Measurements from ENCODE around the gene MIA3. TPM values are rescaled to one million over a fixed set of nuclear protein-coding genes. Genes with fewer than 3 reads are reported as not detected.
"Not testable (repeated sequence)": the region's sequence is repeated elsewhere in the genome, so short reads cannot be mapped to it uniquely, and the experiment has no call there.

The MIA3 gene
- 71.9 TPM for polyA plus RNA-seq (2013, experiment 1 of 2; ENCODE audit: insufficient read length)
- 69.8 TPM for polyA plus RNA-seq (2013, experiment 2 of 2; ENCODE audit: insufficient read length)

DNA sequence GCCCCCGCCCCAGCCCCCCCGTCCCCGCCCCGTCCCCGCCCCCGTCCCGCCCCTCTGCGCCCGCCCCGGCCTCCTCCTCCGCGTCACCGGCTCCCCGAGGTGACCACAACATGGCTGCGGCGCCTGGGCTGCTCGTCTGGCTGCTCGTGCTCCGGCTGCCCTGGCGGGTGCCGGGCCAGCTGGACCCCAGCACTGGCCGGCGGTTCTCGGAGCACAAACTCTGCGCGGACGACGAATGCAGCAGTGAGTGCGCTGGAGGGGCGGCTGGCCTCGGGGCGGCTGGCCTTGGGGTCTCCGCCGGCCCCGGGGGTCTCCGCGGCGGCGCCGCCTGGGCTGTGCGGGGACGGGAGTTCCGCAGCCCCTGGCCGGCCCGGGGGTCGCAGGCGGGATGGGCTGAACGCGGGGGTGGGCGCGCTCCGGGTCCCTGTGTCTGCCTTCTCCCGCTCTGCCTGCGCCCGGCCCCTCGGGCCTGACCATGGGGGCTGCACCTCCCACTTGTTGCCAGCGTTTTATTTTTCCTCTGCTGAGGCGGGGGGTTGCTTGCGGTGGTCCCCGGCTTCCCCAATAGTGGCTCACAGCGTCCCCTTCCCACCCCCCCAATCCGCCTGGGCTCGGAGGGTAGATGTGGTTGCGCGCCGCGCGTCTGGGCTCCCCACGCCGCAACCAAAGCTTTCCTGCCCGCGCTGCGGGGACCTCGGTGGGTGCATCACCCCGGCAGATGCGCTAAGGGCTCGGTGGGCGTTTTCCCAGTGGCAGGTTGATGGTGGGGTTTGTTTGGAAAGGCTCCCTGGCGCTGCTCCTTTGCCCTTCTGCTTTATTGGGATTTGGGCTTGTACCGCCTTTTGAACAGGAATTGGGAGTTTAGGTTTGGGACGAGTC is at the start of gene MIA3:
Gene MIA3 (plus strand): TSS at position 97 of the 879 bp plus-strand sequence. CDS start 14 bp downstream, at position 111.
- no peak for DNase-seq

DNA sequence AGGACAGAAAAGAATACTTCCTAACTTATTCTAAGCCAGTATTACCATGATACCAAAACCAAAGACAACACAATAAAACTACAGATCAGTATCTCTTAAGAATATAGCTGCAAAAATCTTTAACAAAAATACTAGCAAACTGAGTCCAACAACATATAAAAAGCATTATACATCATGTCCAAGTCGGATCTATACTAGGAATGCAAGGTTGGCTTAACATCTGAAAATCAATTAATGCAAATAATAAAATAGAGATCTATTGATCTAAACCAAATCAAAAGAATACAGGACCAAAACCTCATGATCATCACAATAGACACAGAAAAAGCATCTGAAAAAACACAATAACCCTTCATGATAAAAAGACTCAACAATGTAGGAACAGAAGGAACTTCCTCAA is 47.1 kb upstream of the MIA3 start:
- DNase-seq = no peak

DNA sequence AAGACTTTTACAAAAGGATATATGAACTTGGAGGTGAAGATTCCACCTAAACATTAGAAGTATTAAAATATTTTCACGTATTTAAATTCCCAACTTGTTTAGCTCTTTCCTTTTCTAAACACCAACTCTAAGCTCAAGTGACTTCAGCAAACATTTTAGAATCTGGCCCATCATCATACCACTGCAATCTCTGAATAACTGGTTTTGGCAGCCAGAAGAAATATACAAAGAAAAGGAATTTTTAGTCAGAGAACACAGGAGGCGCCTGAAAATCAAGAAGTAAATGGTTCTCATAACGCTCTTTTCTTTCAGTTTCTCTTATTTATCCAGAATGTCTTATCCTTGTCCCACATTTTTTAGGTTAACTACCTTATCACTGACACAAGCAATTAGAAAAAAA is 38.6 kb upstream of the MIA3 start:
- DNase-seq = no peak

DNA sequence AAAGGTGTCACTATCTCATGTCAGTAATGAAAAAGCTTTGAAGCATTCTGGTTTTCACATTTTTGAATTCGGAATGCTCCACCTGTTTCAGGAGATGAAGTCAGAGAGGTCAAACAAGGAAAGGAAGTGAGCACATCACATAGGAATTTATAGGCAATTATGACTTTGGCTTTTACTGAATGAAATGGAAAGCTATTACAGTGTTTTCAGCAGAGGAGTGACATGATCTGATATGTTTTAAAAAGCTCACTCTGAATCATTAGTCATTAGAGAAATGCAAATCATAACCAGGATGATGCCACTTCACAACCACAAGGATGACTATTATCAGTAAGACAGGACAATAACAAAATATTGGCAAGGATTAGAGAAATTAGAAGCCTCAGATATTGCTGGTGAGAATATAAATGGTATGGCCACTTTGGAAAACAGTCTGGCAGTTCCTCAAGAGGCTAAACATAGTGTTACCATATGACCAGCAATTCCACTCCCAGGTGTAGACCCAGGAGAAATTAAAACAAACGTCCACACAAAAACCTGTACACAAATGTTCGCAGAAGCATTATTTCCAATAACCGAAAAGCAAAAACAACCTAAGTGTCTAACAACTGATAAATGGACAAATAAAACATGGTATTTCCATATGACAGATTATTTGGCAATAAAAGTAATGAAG is 35.7 kb upstream of the MIA3 start:
- peak; percentile 25 for DNase-seq

DNA sequence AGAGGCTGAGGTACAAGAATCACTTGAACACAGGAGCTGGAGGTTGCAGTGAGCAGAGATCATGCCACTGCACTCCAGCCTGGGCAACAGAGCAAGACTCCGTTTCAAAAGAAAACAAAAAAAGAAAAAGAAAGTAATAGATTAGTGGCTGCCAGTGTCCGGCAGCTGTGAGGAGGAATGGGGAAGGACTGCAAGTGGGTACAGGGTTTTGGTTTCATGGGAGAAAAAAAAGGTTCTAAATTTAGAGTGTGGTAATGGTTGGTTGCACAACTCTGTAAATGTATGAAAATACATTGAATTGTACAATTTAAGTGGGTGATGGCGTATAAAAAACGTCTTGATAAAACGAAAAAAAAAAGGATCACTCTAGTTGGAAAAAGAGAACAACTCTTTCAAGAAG is 34.8 kb upstream of the MIA3 start:
- DNase-seq = no peak

DNA sequence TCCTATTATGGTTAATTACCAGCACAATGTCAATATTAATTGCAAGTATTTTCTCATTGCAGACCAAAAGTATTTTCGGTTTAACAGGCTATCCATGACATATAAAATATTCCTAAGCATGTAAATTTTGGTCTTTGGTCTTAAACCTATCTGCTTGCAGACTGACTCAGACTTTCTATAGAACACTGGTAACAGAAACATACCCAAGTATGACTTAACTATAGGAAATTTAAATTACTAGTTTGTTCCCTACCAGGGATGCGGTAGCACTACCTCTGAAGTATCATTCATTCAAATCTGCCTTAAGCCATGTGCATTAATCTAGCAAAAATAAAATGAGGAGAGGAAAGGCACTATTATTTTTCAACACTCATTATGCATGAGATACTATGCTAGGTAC is 31.1 kb upstream of the MIA3 start:
- DNase-seq = no peak

GRCh38 chr1:222588135-222588534 is 29.8 kb upstream of the MIA3 start:
- no peak for DNase-seq

GRCh38 chr1:222589462-222590302 is 28.2 kb upstream of the MIA3 start, which contains the start of gene TAF1A:
TAF1A (minus strand) TSS chr1:222589933.
- peak; percentile 83 for DNase-seq

DNA sequence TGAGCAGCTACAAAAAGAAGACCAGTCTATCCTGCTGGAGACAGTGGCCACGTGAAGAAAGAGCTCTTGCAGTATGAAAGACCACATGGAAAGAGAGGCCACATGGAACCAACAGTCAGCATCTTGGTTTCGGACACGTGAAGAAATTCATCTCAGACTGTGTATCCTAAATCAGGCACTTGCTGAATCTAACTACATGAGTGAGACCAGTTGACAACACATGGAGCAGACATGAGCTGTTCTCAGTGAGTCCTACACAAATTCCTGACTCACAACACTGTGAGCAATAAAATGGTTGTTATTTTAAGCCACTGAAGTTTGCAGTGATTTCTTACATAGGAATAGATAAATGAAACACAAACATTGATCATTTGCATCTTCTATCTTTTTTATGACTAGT is 25.7 kb upstream of the MIA3 start:
- DNase-seq = no peak

- DNase-seq = no peak
These were observed 23.1 kb upstream of the MIA3 start for GRCh38 chr1:222594789-222595188.

GRCh38 chr1:222596696-222597095 is 21.2 kb upstream of the MIA3 start:
- DNase-seq = no peak

- no peak for DNase-seq
These were observed 17.6 kb upstream of the MIA3 start for GRCh38 chr1:222600281-222600680.

- DNase-seq = no peak
These were observed 16.6 kb upstream of the MIA3 start for GRCh38 chr1:222601257-222601656.

GRCh38 chr1:222606757-222607156 is 11.1 kb upstream of the MIA3 start:
- no peak for DNase-seq

GRCh38 chr1:222609111-222609510 is 8.8 kb upstream of the MIA3 start:
- DNase-seq = not testable (repeated sequence)

- no peak for DNase-seq
These were observed 7.2 kb upstream of the MIA3 start for GRCh38 chr1:222610728-222611127.

GRCh38 chr1:222613627-222614026 is 4.3 kb upstream of the MIA3 start:
- no peak for DNase-seq

DNA sequence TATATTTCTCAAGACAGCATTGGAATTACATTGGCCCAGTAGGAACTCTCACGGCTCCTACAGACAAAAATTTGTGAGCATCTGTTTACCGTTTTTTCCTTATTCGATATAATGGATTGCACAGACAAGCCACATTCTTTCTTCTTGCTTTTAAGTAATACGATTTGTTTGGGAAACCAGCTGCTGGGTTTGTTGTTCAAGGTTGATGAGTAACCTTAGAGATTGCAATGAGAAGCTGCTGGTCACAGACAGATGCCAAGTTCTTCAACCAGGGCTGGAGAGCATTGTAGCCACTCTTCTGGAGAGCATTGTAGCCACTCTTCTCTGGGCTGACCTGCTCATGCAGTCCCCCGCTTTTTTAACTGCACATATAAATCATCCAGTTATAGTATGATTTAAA is 1.4 kb upstream of the MIA3 start:
- peak; percentile 36 for DNase-seq

- peak; percentile 98 for DNase-seq
These were observed 438 bp upstream of the MIA3 start for GRCh38 chr1:222617367-222617951.

- no peak for DNase-seq
These were observed 1.1 kb downstream of the MIA3 start for GRCh38 chr1:222618880-222619596.

- no peak for DNase-seq
These were observed 2.7 kb downstream of the MIA3 start for GRCh38 chr1:222620566-222620965.

DNA sequence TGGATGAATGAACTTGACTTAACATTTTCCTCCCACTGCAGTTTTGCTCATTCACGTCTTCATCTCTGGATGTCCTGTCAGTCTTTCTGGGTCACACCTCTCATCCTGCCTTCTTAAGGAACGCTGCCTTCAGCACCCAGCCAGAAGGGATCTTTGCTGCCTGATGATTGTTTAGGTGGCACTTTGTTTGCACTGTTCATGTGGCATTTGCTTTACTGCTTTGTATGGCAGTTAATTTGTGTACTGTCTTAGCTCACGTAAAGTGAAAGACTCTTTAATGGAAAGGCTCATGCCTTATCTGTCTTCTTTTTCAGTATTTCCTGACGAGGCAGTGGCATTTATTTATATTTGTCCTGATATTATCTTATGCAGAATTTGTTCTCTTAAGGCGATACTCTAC is 4.9 kb downstream of the MIA3 start:
- DNase-seq = no peak
